ENCODE results near the gene ADGRB2.

ADGRB2 gene

GRCh38 chr1:31795801-31796621, 31.9 kb upstream of the ADGRB2 start:
- DNase-seq = no peak

- no peak for DNase-seq
Observed at GRCh38 chr1:31795096-31795675, 31.0 kb upstream of the ADGRB2 start.

- no peak for DNase-seq
Observed at GRCh38 chr1:31793586-31794285, 29.6 kb upstream of the ADGRB2 start.

- no peak for DNase-seq
Observed at GRCh38 chr1:31793086-31793485, 28.9 kb upstream of the ADGRB2 start.

- DNase-seq = no peak
Observed at GRCh38 chr1:31792541-31792940, 28.4 kb upstream of the ADGRB2 start.

- DNase-seq = no peak
Observed at GRCh38 chr1:31792116-31792515, 28.0 kb upstream of the ADGRB2 start.

GRCh38 chr1:31791131-31791858, 27.2 kb upstream of the ADGRB2 start:
- no peak for DNase-seq

GRCh38 chr1:31790641-31791091, 26.5 kb upstream of the ADGRB2 start:
- DNase-seq = no peak

- no peak for DNase-seq
Observed at GRCh38 chr1:31790140-31790539, 26.0 kb upstream of the ADGRB2 start.

- DNase-seq = no peak
Observed at GRCh38 chr1:31789259-31790065, 25.3 kb upstream of the ADGRB2 start.

GRCh38 chr1:31788825-31789256, 24.7 kb upstream of the ADGRB2 start:
- no peak for DNase-seq

- no peak for DNase-seq
Observed at GRCh38 chr1:31788138-31788824, 24.1 kb upstream of the ADGRB2 start.

GRCh38 chr1:31787786-31788137, 23.6 kb upstream of the ADGRB2 start:
- no peak for DNase-seq

- no peak for DNase-seq
Observed at GRCh38 chr1:31787261-31787660, 23.1 kb upstream of the ADGRB2 start.

- DNase-seq = no peak
Observed at GRCh38 chr1:31786366-31787060, 22.4 kb upstream of the ADGRB2 start.

GRCh38 chr1:31785947-31786290, 21.8 kb upstream of the ADGRB2 start:
- DNase-seq = no peak

- no peak for DNase-seq
Observed at GRCh38 chr1:31785020-31785946, 21.1 kb upstream of the ADGRB2 start.

- no peak for DNase-seq
Observed at GRCh38 chr1:31784356-31785019, 20.3 kb upstream of the ADGRB2 start.

GRCh38 chr1:31783846-31784245, 19.7 kb upstream of the ADGRB2 start:
- no peak for DNase-seq
